A673 (cell line): Measurements from ENCODE around the gene HMGCLL1. TPM values are rescaled to one million over a fixed set of nuclear protein-coding genes. Genes with fewer than 3 reads are reported as not detected.

ENCODE experiments used
- BruUV-seq: library from RNA; stranded (reverse); fragments of 400-500 nt; replicated peaks from 2 replicates; lab custom pipeline; 2021; lab: Mats Ljungman, UMichigan
- CTCF ChIA-PET: fragments of 300-600 bp; sonication (Branson Sonifier 250); formaldehyde crosslinking; loops from one replicate; lab custom pipeline; 2022; ENCODE audit warnings: antibody characterized with exemption; lab: Charles Lee
- POLR2A ChIA-PET: fragments of 300-600 bp; sonication (Branson Sonifier 250); formaldehyde crosslinking; loops from one replicate; lab custom pipeline; 2022; ENCODE audit warnings: antibody characterized with exemption; ENCODE audit not compliant: low non-redundant PET; lab: Charles Lee
- DNase-seq: peaks from one replicate; pipeline ENCODE4 v3.0.0-alpha.2; 2015; ENCODE audit warnings: low spot score
- H3K27ac ChIP-seq: fragments of 200-600 bp; sonication (generic); 2 replicates; pipeline ENCODE4 v1.5.1; 2016; ENCODE audit warnings: mixed run types, low read depth, mild to moderate bottlenecking, mixed read lengths, antibody characterized with exemption, low read length; ENCODE audit not compliant: poor library complexity, severe bottlenecking
- H3K27me3 ChIP-seq: fragments of 200-600 bp; sonication (generic); replicated peaks from 2 replicates; pipeline ENCODE4 v1.6.1; 2017; ENCODE audit warnings: mixed run types, low read depth, mild to moderate bottlenecking, mixed read lengths, antibody characterized with exemption, low read length; ENCODE audit not compliant: insufficient read depth, poor library complexity
- H3K36me3 ChIP-seq: fragments of 200-600 bp; sonication (generic); 2 replicates; pipeline ENCODE4 v1.6.1; 2016; ENCODE audit warnings: mixed run types, mild to moderate bottlenecking, mixed read lengths, antibody characterized with exemption, low read length; ENCODE audit not compliant: insufficient read depth, poor library complexity, severe bottlenecking
- H3K4me1 ChIP-seq: fragments of 200-600 bp; sonication (generic); 2 replicates; pipeline ENCODE4 v1.6.1; 2017; ENCODE audit warnings: mixed run types, mild to moderate bottlenecking, mixed read lengths, antibody characterized with exemption, low read length; ENCODE audit not compliant: insufficient read depth, poor library complexity, severe bottlenecking
- H3K4me3 ChIP-seq: fragments of 200-600 bp; sonication (generic); 2 replicates; pipeline ENCODE4 v1.5.1; 2016; ENCODE audit warnings: low read depth, mixed run types, mild to moderate bottlenecking, mixed read lengths, low read length; ENCODE audit not compliant: poor library complexity, severe bottlenecking
- H3K9me3 ChIP-seq: fragments of 200-600 bp; sonication (generic); 2 replicates; pipeline ENCODE4 v1.6.1; 2016; ENCODE audit warnings: mixed run types, low read depth, mild to moderate bottlenecking, mixed read lengths, antibody characterized with exemption, low read length; ENCODE audit not compliant: poor library complexity, severe bottlenecking
- EZH2 ChIP-seq: fragments of 200-600 bp; sonication (generic); IDR thresholded peaks from 2 replicates; pipeline ENCODE4 v1.6.1; 2017; ENCODE audit warnings: borderline replicate concordance, low read depth, mild to moderate bottlenecking, mixed read lengths, antibody characterized with exemption, low read length; ENCODE audit not compliant: poor library complexity, severe bottlenecking
- intact Hi-C: fragments of 100-400 bp; cut with micrococcal nuclease; formaldehyde crosslinking; loops from one replicate; pipeline ENCODE4 v1.10.0; 2022; ENCODE audit not compliant: unreplicated experiment
- total RNA-seq: library from RNA; stranded (reverse); gene quantifications from 2 replicates; pipeline ENCODE4 v1.2.3, GENCODE V29; 2021
- TF ChIP-seq, protein P1 (sequence below): fragments of 300-800, 200-600 bp; sonication (generic); conservative IDR thresholded peaks from 2 replicates; pipeline ENCODE4 v1.5.1; 2017; ENCODE audit warnings: low read depth, mild to moderate bottlenecking, antibody characterized with exemption, low read length, moderate library complexity, mixed read lengths

Gene HMGCLL1
- total RNA-seq, 1 experiment from 2014 or later: not detected

- intact Hi-C loops: loop anchor here (1.0 to 5.0 kb wide), 2 partner anchors 269 to 335 kb away; no protein-coding TSS in a partner anchor
- no TSS peak for BruUV-seq
- TF ChIP-seq, protein P1, sequence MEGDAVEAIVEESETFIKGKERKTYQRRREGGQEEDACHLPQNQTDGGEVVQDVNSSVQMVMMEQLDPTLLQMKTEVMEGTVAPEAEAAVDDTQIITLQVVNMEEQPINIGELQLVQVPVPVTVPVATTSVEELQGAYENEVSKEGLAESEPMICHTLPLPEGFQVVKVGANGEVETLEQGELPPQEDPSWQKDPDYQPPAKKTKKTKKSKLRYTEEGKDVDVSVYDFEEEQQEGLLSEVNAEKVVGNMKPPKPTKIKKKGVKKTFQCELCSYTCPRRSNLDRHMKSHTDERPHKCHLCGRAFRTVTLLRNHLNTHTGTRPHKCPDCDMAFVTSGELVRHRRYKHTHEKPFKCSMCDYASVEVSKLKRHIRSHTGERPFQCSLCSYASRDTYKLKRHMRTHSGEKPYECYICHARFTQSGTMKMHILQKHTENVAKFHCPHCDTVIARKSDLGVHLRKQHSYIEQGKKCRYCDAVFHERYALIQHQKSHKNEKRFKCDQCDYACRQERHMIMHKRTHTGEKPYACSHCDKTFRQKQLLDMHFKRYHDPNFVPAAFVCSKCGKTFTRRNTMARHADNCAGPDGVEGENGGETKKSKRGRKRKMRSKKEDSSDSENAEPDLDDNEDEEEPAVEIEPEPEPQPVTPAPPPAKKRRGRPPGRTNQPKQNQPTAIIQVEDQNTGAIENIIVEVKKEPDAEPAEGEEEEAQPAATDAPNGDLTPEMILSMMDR: peak; percentile 83
- no peak for TF ChIP-seq EZH2
- no peaks in the 10 kb centered on the region for H3K9me3 ChIP-seq
- CTCF ChIA-PET: interaction anchor here (0.5 to 1.6 kb wide), 4 partner anchors 130 to 675 kb away, joined by 4 to 12 read pairs (median 6); no protein-coding TSS in a partner anchor
- POLR2A ChIA-PET: no interaction called here
- no peaks in the 10 kb centered on the region for H3K27me3 ChIP-seq
- H3K27ac ChIP-seq: no peak overlapping the region
- no peaks in the 10 kb centered on the region for H3K36me3 ChIP-seq
- H3K4me1 ChIP-seq: no peaks in the 10 kb centered on the region
- peak; percentile 74 for DNase-seq
- no peak overlapping the region for H3K4me3 ChIP-seq
Observed at GRCh38 chr6:55617272-55617671, 38.3 kb upstream of the HMGCLL1 start.

GRCh38 chr6:55604021-55604420 is 25.0 kb upstream of the HMGCLL1 start:
- Histone ChIP-seq H3K27me3 (no peaks in the 10 kb centered on the region), H3K4me3 (no peak overlapping the region), H3K36me3 (no peaks in the 10 kb centered on the region), H3K4me1 (no peaks in the 10 kb centered on the region), H3K27ac (no peak overlapping the region), H3K9me3 (no peaks in the 10 kb centered on the region)
- intact Hi-C loops: no loop called here
- no peak for DNase-seq
- no peak for TF ChIP-seq EZH2
- TF ChIP-seq, protein P1: no peak
- BruUV-seq: no TSS peak
- ChIA-PET POLR2A (no interaction called here), CTCF (no interaction called here)

DNA sequence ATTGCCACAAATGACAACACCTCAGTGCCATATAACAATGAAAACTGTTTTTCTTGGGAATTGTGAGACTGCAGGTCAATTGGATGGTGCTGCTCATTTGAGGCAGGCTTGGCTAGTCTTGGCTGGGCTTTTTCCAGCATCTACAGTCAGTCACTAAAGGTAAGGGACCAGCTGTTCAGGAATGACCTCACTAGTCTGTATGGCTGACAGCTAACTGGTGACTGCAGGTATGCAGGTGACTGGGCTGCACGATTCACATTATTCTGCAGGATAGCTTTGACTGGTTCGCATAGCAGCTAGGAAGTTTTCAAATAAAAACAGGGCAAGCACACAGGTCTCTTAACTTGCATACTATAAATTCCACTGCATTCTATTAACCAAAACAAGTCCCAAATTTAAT is 22.1 kb upstream of the HMGCLL1 start:
- intact Hi-C loops: no loop called here
- ChIA-PET POLR2A (no interaction called here), CTCF (no interaction called here)
- no peaks in the 10 kb centered on the region for H3K9me3 ChIP-seq
- H3K27me3 ChIP-seq: no peaks in the 10 kb centered on the region
- no peak overlapping the region for H3K27ac ChIP-seq
- BruUV-seq: no TSS peak
- H3K36me3 ChIP-seq: no peaks in the 10 kb centered on the region
- TF ChIP-seq EZH2: no peak
- TF ChIP-seq, protein P1: no peak
- H3K4me1 ChIP-seq: no peaks in the 10 kb centered on the region
- DNase-seq: no peak
- no peak overlapping the region for H3K4me3 ChIP-seq
